HFFc6 (cell line): ENCODE measurements around the gene BACE1-AS. TPM values are rescaled to one million over a fixed set of nuclear protein-coding genes. Genes with fewer than 3 reads are reported as not detected.
"Not testable (repeated sequence)": the region's sequence is repeated elsewhere in the genome, so short reads cannot be mapped to it uniquely, and the experiment has no call there.

Source experiments
- DNase-seq: peaks from one replicate; pipeline ENCODE4 v3.0.0-alpha.2; 2018
- H3K27ac Mint-ChIP-seq: 2 replicates; pipeline ENCODE4 v1.8.0; 2020; ENCODE audit warnings: mild to moderate bottlenecking, mixed read lengths
- H3K27me3 Mint-ChIP-seq: 2 replicates; pipeline ENCODE4 v1.8.0; 2021; ENCODE audit warnings: mild to moderate bottlenecking, moderate library complexity, mixed read lengths; ENCODE audit not compliant: insufficient read depth
- H3K36me3 Mint-ChIP-seq: 2 replicates; pipeline ENCODE4 v1.8.0; 2021; ENCODE audit warnings: low read depth, mixed read lengths
- H3K4me1 Mint-ChIP-seq: 2 replicates; pipeline ENCODE4 v1.8.0; 2020; ENCODE audit warnings: low read depth, mixed read lengths
- H3K4me3 Mint-ChIP-seq: 2 replicates; pipeline ENCODE4 v1.8.0; 2020; ENCODE audit warnings: mild to moderate bottlenecking, moderate library complexity, mixed read lengths
- H3K9me3 Mint-ChIP-seq: 2 replicates; pipeline ENCODE4 v1.8.0; 2020; ENCODE audit warnings: mild to moderate bottlenecking, mixed read lengths
- CTCF ChIP-seq: fragments of 200-600 bp; sonication (generic); IDR thresholded peaks from 2 replicates; pipeline ENCODE4 v1.5.0; 2021; ENCODE audit warnings: antibody characterized with exemption, mild to moderate bottlenecking
- total RNA-seq, 6 experiments: library from RNA; stranded (reverse); fragmentation: NEBNext Ultra II Directional; extraction: Animal tissue kit (Norgen Biotek cat#: 25700); gene quantifications; 2 replicates in 1 of 6; 3 replicates in 5 of 6; pipeline ENCODE4 v1.2.3, GENCODE V29; 2021

BACE1-AS gene
- total RNA-seq, 6 experiments from 2014 or later: 4.3 to 6.4 (median 5.7) TPM

GRCh38 chr11:117319214-117319840, 28.2 kb downstream of the BACE1-AS start:
- H3K27ac Mint-ChIP-seq: no peak overlapping the region
- no peak overlapping the region for H3K4me3 Mint-ChIP-seq
- no peaks in the 10 kb centered on the region; the same call in 1 of the 2 replicates for H3K27me3 Mint-ChIP-seq

DNA sequence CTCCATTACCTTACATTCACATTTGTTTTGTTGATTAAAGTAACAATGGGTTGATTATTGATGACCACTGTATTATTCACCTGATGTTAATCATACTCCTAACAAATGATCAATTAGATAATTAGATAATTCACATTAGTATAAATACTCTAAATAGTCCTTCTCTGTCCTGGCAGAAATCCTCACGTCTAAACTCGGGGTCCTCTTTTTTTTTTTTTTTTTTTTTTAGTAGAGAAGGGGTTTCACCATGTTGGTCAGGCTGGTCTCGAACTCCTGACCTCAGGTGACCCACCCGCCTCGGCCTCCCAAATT, 36.1 kb downstream of the BACE1-AS start:
- not testable (repeated sequence) for H3K27ac Mint-ChIP-seq, DNase-seq, H3K36me3 Mint-ChIP-seq, H3K27me3 Mint-ChIP-seq, H3K4me3 Mint-ChIP-seq, H3K9me3 Mint-ChIP-seq, H3K4me1 Mint-ChIP-seq

More at GRCh38 chr11:117319214-117319840, 28.2 kb downstream of the BACE1-AS start:
- H3K36me3 Mint-ChIP-seq: 0 out of 2 replicates have a peak, but pooled peaks cover 5% of the 10 kb centered on the region
- DNase-seq: peak; percentile 7
- TF ChIP-seq CTCF: no peak
- no peaks in the 10 kb centered on the region for H3K9me3 Mint-ChIP-seq
- H3K4me1 Mint-ChIP-seq: peaks cover 26% of the 10 kb centered on the region

DNA sequence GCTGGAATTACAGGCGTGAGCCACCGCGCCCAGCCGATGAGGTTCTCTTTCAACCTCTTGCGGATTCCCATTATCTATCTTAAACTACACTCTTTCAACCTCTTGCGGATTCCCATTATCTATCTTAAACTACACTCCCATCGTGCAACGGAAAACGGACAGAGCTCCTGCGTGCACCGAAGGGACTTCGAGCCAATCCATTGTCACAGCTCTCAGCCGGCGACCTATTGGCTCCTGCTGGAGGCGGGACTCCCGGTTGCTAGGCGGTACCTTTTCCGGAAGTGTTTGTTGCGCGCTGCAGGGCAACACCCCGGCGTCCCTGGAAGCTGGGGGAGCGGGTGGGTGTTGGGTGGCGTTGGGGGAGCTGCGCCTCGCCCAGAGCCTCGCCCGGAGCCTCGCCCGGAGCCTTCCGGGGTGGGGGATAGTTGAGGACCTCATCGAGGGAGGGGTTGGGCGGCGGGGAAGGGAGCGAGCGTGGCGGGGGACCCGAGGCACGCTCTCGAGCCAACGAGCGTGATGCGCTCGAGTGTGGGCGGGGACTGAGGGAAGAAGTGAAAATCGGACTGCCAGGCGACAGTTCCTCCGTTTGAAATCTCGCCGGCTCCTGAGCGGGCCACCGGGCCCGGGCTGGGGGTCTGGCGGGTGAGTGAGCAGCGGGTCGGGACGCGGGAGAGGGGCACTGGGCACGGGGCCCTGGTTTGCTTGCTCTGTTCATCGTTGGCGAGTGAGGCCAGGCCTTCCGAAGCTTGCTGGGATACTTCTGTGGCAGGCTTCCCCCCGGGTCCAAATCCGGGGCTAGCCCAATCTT, 36.6 kb downstream of the BACE1-AS start, which contains the start of gene CEP164:
Gene CEP164 (plus strand): TSS at position 288 of the 808 bp plus-strand sequence. CDS start 10,733 bp downstream, outside the sequence.
- no peak within 1 kb of the TSS for H3K27ac Mint-ChIP-seq
- no peak for TF ChIP-seq CTCF
- no peaks in the 10 kb centered on the region for H3K27me3 Mint-ChIP-seq
- H3K4me1 Mint-ChIP-seq: no peaks in the 10 kb centered on the region; the same call in none of the 2 replicates
- H3K9me3 Mint-ChIP-seq: no peaks in the 10 kb centered on the region
- peak; percentile 98 for DNase-seq
- peaks cover 9% of the 10 kb centered on the region; the same call in 1 of the 2 replicates for H3K36me3 Mint-ChIP-seq
- no peak within 1 kb of the TSS for H3K4me3 Mint-ChIP-seq

GRCh38 chr11:117328375-117329010, 37.3 kb downstream of the BACE1-AS start:
- no peak for TF ChIP-seq CTCF
- Mint-ChIP-seq H3K27me3 (no peaks in the 10 kb centered on the region), H3K36me3 (peaks cover 4% of the 10 kb centered on the region; the same call in 1 of the 2 replicates), H3K9me3 (no peaks in the 10 kb centered on the region), H3K4me1 (no peaks in the 10 kb centered on the region; the same call in none of the 2 replicates), H3K27ac (no peak overlapping the region), H3K4me3 (no peak overlapping the region)
- DNase-seq: peak; percentile 30

DNA sequence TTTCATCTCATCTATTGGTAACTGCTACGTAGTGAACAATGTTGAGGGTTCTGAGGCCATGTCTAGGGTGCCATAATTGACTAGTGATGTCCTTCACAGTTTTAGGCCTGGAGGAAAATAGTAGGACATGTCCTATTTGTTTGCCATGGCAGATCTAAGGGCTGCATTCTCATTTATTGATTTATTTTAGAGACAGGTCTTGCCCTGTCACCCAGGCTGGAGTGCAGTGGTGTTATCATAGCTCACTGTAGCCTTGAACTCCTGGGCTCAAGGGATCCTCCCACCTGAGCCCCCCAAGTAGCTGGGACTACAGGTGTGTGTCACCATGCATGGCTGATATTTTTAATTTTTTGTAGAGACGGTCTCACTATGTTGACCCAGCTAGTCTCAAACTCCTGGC, 41.7 kb downstream of the BACE1-AS start:
- no peak for TF ChIP-seq CTCF
- Mint-ChIP-seq H3K27me3 (no peaks in the 10 kb centered on the region), H3K4me1 (no peaks in the 10 kb centered on the region; the same call in none of the 2 replicates), H3K27ac (no peak overlapping the region), H3K4me3 (no peak overlapping the region), H3K36me3 (peaks cover 14% of the 10 kb centered on the region), H3K9me3 (no peaks in the 10 kb centered on the region)
- no peak for DNase-seq
